Mucosa of descending colon (tissue), 3 donors: ENCODE results near the gene ZNF169. TPM values are rescaled to one million over a fixed set of nuclear protein-coding genes. Genes with fewer than 3 reads are reported as not detected.
"Not testable (repeated sequence)": the region's sequence is repeated elsewhere in the genome, so short reads cannot be mapped to it uniquely, and the experiment has no call there.

Source experiments
- ATAC-seq: fragments of 200-7000 bp; cut with Tn5 transposase; one replicate; pipeline ENCODE4 v1.9.1; 2020; ENCODE audit warnings: mild to moderate bottlenecking, moderate library complexity
- DNase-seq, 3 donors: peaks; one replicate each; pipeline ENCODE4 v3.0.0-alpha.2; 2020
- H3K36me3 ChIP-seq: fragments of 200-600 bp; one replicate; pipeline ENCODE4 v1.8.0; 2021; ENCODE audit warnings: low read depth, mild to moderate bottlenecking
- H3K4me1 ChIP-seq: fragments of 200-600 bp; one replicate; pipeline ENCODE4 v1.8.0; 2021; ENCODE audit warnings: low read depth, mild to moderate bottlenecking
- H3K4me3 ChIP-seq: fragments of 200-600 bp; one replicate; pipeline ENCODE4 v1.8.0; 2021; ENCODE audit warnings: mild to moderate bottlenecking
- H3K9me3 ChIP-seq: fragments of 200-600 bp; one replicate; pipeline ENCODE4 v1.8.0; 2021; ENCODE audit warnings: mild to moderate bottlenecking
- intact Hi-C, 2 donors: fragments of 100-400 bp; cut with DNase I in 1 of 2; cut with micrococcal nuclease in 1 of 2; formaldehyde crosslinking; loops; one replicate each; pipeline versions ENCODE4 v1.11.0 to v1.11.1; 2022; cut with DNase I, micrococcal nuclease
- total RNA-seq, 3 donors: library from RNA; stranded (reverse); fragmentation: NEBNext Ultra II Directional in 2 of 3; extraction: Animal tissue kit (Norgen Biotek cat#: 25700) in 2 of 3; gene quantifications; one replicate each; pipeline versions ENCODE4 v1.2.1 to v1.2.4, GENCODE V29; 2021 to 2023
- TF ChIP-seq, protein P1 (sequence below): fragments of 200-600 bp; IDR thresholded peaks from one replicate; pipeline ENCODE4 v1.8.0; 2022; ENCODE audit warnings: antibody characterized with exemption, mild to moderate bottlenecking
- donor health status: DM: no; HTN: no; CAD: no; lungs with moderate emphysema.
- donor health status: DM: no; HTN: no; CAD: no.
- donor health status: DM: no; HTN: yes; CAD: no.

Gene ZNF169
- total RNA-seq, 3 donors from 2014 or later, result 8.0 to 19.7 (median 9.7) TPM

DNA sequence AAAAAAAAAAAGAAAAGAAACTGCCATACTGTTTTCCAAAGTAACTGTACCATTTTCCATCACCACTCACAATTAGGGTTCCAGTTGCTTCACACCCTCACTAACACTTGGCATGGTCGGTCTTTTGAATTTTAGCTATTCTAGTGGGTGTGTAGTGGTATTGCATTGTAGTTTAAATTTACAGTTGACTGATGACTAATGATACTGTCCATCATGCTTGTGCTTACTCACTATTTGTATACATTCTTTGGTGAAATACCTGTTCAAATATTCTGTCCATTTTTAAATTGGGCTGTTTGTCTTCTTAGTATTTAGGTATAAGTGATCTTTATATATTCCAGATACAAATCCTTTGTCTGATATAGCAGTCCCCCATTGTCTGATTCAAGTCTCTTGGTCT lies 36.2 kb upstream of the ZNF169 start:
- TF ChIP-seq, protein P1, sequence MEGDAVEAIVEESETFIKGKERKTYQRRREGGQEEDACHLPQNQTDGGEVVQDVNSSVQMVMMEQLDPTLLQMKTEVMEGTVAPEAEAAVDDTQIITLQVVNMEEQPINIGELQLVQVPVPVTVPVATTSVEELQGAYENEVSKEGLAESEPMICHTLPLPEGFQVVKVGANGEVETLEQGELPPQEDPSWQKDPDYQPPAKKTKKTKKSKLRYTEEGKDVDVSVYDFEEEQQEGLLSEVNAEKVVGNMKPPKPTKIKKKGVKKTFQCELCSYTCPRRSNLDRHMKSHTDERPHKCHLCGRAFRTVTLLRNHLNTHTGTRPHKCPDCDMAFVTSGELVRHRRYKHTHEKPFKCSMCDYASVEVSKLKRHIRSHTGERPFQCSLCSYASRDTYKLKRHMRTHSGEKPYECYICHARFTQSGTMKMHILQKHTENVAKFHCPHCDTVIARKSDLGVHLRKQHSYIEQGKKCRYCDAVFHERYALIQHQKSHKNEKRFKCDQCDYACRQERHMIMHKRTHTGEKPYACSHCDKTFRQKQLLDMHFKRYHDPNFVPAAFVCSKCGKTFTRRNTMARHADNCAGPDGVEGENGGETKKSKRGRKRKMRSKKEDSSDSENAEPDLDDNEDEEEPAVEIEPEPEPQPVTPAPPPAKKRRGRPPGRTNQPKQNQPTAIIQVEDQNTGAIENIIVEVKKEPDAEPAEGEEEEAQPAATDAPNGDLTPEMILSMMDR, result no peak
- H3K36me3 ChIP-seq, result no peaks in the 10 kb centered on the region
- intact Hi-C loops, result no loop called here
- no peaks in the 10 kb centered on the region for H3K4me1 ChIP-seq
- no peak for DNase-seq
- no peak for ATAC-seq
- H3K9me3 ChIP-seq, result no peaks in the 10 kb centered on the region
- H3K4me3 ChIP-seq, result no peak overlapping the region

- H3K36me3 ChIP-seq, H3K4me3 ChIP-seq, H3K4me1 ChIP-seq, DNase-seq, intact Hi-C loops, H3K9me3 ChIP-seq, ATAC-seq: not testable (repeated sequence)
Observed at GRCh38 chr9:94225413-94225812, 33.7 kb upstream of the ZNF169 start.

DNA sequence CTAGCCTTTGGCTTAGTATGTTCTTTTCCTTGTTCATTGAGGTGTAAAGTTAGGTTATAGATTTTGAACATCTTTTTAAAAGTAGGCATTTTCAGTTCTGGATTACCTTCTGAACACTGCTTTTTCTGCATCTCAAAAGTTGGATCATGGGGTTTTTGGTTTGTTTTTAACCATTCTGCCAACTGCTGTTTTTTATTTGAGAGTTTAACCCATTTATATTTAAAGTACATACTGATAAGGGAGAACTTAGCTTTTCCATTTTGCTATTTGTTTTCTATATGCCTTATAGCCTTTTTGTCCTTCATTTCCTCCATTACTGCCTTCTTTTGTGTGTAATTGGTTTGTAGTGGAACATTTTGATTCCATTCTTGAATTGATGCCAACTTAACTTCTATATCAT lies 30.5 kb upstream of the ZNF169 start:
- TF ChIP-seq, protein P1, result no peak
- Histone ChIP-seq H3K4me3 (no peak overlapping the region), H3K4me1 (no peaks in the 10 kb centered on the region), H3K36me3 (no peaks in the 10 kb centered on the region), H3K9me3 (peaks cover 4% of the 10 kb centered on the region)
- no peak for ATAC-seq
- intact Hi-C loops, result no loop called here
- no peak for DNase-seq

GRCh38 chr9:94232428-94232827 lies 26.7 kb upstream of the ZNF169 start:
- TF ChIP-seq, protein P1, result no peak
- intact Hi-C loops, result no loop called here
- DNase-seq (no peak), ATAC-seq (no peak)
- H3K9me3 ChIP-seq, result peaks cover 4% of the 10 kb centered on the region
- no peaks in the 10 kb centered on the region for H3K36me3 ChIP-seq
- no peaks in the 10 kb centered on the region for H3K4me1 ChIP-seq
- H3K4me3 ChIP-seq, result no peak overlapping the region

- ATAC-seq, H3K4me3 ChIP-seq, DNase-seq, H3K4me1 ChIP-seq, H3K36me3 ChIP-seq, H3K9me3 ChIP-seq, intact Hi-C loops: not testable (repeated sequence)
Observed at GRCh38 chr9:94241098-94241497, 18.0 kb upstream of the ZNF169 start.

DNA sequence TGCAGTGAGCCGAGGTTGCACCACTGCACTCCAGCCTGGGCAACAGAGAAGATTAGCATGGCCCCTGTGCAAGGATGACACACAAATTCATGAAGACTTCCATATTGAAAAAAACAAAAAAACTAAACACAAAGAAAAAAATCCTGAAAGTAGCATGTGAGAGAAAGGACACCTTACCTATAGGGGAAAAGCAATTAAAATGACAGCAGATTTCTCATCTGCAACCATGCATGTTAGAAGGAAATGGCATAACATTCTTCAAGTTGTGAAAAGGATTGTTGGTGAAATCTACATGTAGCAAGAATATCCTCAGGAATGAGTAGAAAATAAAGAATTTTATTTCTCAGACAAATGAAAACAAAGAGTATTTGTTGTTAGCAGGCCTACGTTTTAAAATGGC lies 13.4 kb upstream of the ZNF169 start:
- Histone ChIP-seq H3K4me3 (no peak overlapping the region), H3K4me1 (no peaks in the 10 kb centered on the region), H3K36me3 (no peaks in the 10 kb centered on the region), H3K9me3 (no peaks in the 10 kb centered on the region)
- intact Hi-C loops, result no loop called here
- DNase-seq (no peak), ATAC-seq (no peak)
- TF ChIP-seq, protein P1, result no peak

DNA sequence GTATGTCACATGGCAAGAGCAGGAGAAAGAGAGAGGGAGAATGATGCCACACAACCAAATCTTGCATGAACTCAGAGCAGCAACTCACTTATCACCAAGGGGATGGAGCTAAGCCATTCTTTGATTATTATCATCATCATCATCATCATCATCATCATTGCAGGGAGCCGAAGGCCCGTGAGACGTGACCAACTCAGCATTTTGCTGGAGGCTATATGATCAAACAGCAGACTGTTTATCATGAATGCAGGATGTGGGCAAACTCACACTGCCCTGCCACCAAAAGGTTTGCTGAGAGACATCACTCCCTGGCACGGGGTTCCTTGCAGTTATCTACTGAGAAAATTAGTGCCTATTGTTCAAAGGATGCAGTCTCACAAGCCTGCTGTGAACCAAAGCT lies 8.6 kb upstream of the ZNF169 start:
- DNase-seq (no peak), ATAC-seq (no peak)
- Histone ChIP-seq H3K4me3 (no peak overlapping the region), H3K36me3 (no peaks in the 10 kb centered on the region), H3K9me3 (no peaks in the 10 kb centered on the region), H3K4me1 (no peaks in the 10 kb centered on the region)
- intact Hi-C loops, result no loop called here
- TF ChIP-seq, protein P1, result no peak
